Kidney capillary endothelial cell (primary cell): ENCODE measurements around the gene SOX18.
"Not testable (repeated sequence)": the region's sequence is repeated elsewhere in the genome, so short reads cannot be mapped to it uniquely, and the experiment has no call there.

Source experiments
- DNase-seq: peaks from one replicate; pipeline ENCODE4 v3.0.0-alpha.2; 2018; ENCODE audit warnings: low spot score

The SOX18 gene

GRCh38 chr20:64021124-64021975, 28.1 kb downstream of the SOX18 start:
- no peak for DNase-seq

- no peak for DNase-seq
These were observed 33.8 kb downstream of the SOX18 start for GRCh38 chr20:64015635-64016034.

GRCh38 chr20:64012385-64013154, 36.9 kb downstream of the SOX18 start:
- DNase-seq: not testable (repeated sequence)

GRCh38 chr20:64011366-64011779, 38.1 kb downstream of the SOX18 start:
- DNase-seq: no peak

GRCh38 chr20:64010711-64011237, 38.7 kb downstream of the SOX18 start:
- DNase-seq: no peak

- DNase-seq: no peak
These were observed 39.5 kb downstream of the SOX18 start for GRCh38 chr20:64009811-64010387.

GRCh38 chr20:64006902-64007301, 42.5 kb downstream of the SOX18 start:
- DNase-seq: no peak

GRCh38 chr20:64006490-64006889, 42.9 kb downstream of the SOX18 start:
- DNase-seq: no peak

- no peak for DNase-seq
These were observed 44.0 kb downstream of the SOX18 start for GRCh38 chr20:64005394-64005793.

- DNase-seq: no peak
These were observed 45.3 kb downstream of the SOX18 start for GRCh38 chr20:64003960-64004725.

- no peak for DNase-seq
These were observed 47.8 kb downstream of the SOX18 start for GRCh38 chr20:64001607-64002011.

GRCh38 chr20:64000906-64001305, 48.5 kb downstream of the SOX18 start:
- DNase-seq: no peak
